ENCODE measurements around the gene HOMER1.

The HOMER1 gene

DNA sequence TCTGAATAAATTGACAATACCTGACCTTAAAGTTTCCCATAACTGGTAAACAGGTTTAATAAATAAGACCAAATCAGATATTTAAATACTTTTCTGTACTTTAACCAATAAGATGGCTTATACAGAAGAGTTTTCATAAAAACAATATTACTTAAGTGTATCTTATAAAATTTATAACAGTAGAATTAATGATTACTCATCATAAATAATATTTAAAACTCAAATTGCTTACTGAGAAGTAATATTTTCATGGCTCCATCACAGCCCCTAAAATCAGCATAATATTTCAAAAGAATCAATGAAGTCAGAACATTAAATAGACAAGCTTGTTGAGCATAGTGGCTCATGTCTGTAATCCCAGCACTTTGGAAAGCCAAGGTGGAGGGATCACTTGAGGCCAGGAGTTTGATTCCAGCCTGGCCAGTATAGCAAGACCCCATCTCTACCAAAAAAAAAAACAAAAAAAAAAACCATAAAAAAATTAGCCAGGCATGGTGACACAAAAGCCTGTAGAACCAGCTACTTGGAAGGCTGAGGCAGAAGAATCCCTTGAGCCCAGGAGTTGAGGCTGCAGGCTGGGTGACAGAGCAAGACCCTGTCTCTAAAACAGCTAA lies 23.5 kb downstream of the HOMER1 start:
- no peak for DNase-seq (ENCODE audit: low read depth in 1 of 2, low spot score in 1 of 2)

DNA sequence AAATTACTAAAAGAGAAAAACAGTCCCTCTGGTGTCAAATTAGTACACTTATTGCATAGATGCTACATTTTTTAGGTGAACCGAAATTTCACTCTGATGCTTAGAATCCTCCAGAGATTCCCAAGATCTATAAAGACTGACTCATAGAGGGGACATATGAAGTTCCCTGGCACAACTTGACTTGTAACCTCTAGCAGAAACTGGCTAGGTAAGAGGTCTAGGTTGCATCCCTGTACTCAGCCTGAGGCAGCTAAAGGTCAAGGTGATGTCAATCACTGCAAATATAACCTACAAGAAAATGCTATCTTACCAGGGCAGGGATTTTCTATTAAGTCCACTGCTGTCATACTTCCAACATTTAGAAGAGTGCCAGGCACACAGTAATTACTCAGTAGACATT lies 24.2 kb downstream of the HOMER1 start:
- DNase-seq (ENCODE audit: low read depth in 1 of 2, low spot score in 1 of 2) = no peak

DNA sequence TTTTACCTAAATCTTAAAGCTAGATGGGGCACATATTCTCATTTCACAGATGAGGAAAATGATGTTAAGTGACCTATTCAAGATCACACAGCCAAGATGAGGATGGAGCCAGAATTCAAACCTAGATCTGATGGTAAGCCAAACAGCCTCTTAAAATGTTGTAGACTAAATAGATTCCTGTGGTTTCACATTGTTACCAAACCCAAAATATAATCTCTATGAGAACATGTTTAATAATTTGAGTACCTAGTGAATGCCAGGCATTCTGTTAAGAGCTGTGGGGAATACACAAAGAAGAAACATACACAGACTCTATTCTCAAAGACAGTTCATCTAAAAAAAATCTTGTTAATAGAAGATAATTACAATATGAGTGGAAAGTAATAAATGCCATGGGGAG lies 25.2 kb downstream of the HOMER1 start:
- DNase-seq (ENCODE audit: low read depth in 1 of 2, low spot score in 1 of 2) = no peak

DNA sequence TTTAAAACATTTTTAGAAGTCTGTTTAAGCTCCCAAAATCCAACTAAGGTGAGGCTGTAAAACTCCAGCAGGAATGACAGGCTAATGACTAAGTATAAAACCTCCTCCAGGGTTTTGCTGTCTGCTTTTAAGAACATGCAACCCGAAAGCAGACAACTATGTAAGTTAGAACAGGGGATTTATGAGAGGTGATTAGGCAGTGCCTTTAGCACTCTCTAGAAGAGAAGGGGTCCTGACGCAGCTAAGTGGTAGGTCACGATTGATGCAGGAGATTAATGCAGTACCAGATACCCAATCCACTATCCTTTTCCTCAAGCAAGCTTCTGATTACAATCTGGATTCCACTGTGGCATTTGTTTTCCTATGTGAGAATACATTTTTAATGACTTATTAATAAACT lies 25.9 kb downstream of the HOMER1 start:
- no peak for DNase-seq (ENCODE audit: low read depth in 1 of 2, low spot score in 1 of 2)

DNA sequence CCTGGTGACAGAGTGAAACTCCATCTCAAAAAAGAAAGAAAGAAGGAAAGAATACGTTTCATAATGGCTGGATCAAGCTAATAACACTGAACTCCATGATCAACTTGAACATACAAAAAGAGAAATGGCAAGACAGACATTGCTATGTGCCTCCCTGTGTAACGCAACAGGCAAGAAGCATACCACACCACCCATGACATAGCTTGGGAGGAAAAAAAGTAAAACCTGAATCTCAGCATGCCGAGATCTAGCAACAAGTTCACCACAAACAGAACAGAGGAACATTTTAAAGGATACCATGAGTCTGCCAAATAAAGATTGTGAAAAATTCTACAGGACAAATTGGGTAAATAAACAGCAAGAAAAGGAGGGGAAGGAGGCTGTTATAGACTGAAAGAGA lies 26.7 kb downstream of the HOMER1 start:
- no peak for DNase-seq (ENCODE audit: low read depth in 1 of 2, low spot score in 1 of 2)

DNA sequence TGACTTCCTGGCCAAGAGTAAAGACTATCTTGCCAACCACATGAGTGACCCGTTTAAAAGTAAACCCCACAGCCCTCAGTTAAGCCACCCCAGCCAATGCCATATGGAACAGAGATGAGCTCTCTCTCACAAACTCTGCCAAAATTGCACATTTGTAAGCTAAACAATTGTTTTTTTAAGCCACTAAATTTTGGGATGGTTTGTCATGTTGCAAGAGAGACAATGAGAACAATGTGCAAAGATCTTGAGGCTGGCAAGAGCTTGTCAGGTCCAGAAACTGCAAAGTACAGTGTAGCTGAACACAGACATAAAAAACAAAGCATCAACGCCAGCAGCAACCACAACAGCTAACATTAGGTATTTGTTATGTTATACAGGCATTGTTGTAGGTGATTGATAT lies 27.8 kb downstream of the HOMER1 start:
- DNase-seq (ENCODE audit: low read depth in 1 of 2, low spot score in 1 of 2) = no peak

DNA sequence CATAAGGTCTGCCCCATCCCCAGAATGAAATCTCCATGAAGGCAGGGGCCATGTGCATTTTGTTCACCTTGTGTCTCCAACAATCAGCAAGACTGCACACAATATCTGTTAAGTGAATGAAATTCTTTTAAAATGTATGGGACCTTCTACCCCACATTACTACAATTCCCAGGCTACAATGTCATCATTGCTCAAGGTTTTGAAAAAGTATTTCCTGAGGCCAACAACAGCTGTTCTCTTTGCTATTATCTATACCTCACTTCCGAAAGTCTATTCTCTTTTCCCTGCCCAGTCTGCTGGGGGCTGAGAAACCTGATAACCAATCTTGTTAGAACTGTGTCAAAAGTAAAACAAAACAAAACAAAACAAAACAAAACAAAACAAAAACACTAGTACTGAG lies 29.2 kb downstream of the HOMER1 start:
- DNase-seq (ENCODE audit: low read depth in 1 of 2, low spot score in 1 of 2) = no peak

DNA sequence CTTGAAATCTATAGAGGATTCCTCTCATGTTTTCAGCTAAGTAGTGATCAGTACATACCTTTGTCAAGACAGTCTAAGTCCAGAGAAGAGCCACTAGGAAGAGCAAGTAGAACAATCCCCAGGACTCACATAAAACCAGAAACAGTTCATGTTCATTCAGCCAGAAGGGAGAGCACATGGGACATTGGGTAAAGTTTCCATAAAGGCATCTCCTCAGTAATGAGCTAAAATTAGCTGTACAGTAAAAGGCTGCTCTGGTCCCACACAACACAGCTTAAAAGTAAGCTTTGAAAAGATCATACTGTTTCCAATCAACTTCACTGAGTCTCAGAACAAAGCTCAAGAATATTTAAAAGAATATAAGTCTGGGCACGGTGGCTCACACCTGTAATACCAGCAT lies 32.4 kb downstream of the HOMER1 start:
- no peak for DNase-seq (ENCODE audit: low read depth in 1 of 2, low spot score in 1 of 2)

DNA sequence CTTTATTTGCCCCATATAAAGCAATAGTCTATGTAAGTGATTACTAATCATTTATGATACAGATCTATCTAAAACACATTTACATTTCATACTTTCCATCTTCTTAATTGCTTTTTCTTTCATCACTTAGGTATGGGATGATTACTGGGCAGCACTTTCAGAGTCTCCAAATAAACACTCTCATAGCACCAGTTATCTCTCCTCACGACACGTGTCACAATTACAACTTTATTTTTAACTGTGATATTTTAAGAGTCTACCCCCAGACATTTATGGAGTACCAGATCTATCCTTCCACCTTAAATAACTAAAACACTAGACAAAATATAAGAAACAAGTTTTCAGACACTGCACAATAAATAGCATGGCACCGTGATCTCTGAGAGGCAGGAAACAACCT lies 32.9 kb downstream of the HOMER1 start:
- no peak for DNase-seq (ENCODE audit: low read depth in 1 of 2, low spot score in 1 of 2)

DNA sequence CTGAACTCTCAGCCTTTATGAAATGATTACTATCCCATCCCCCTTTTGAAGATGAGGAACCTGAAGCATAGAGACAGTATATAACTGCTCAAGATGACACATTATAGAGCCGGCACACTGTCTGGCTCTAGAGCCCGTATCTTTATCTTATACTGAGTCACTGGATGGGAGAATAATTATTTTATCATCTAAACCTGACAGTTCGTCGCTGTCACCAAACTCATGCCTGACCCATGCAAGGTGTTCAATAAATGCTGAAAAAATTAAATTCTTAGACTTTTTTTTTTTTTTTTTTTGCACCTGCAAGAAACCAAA lies 38.8 kb downstream of the HOMER1 start:
- no peak for DNase-seq (ENCODE audit: low read depth in 1 of 2, low spot score in 1 of 2)

DNA sequence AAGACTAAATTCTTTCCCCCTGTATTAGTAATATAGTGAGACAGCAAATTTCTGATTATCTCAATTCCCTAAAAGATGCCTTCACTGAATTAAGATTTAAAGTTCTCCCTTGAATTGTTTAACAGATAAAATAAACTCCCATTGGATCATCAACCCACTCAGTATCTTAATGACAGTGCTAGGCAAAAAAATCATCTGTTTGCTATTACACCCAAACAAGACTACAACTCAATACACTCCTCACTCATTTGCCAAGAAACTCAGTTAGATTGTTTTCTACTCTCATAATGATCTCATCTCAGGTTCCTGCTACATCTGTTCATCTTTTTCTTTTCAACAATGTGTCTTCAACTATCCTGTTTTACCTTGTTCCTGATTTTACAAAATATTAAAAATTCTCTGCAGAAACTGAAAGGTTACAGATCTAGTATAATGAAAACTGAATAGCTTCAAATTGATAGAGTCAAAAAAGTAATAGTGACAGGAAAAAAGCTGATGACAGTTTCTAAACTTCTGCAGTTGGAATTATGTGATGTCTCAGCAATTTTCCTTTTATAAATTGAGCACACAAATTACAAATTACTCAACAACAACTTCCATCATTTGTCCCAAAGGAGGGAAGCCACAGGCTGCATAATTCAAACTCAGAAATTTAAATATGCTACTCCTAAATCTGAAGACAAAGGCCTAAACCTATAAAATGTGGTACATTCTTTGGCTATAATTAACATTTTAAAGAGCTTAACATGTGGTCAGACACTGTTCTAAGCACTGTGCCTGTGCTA lies 39.4 kb downstream of the HOMER1 start:
- no peak for DNase-seq (ENCODE audit: low read depth in 1 of 2, low spot score in 1 of 2)

DNA sequence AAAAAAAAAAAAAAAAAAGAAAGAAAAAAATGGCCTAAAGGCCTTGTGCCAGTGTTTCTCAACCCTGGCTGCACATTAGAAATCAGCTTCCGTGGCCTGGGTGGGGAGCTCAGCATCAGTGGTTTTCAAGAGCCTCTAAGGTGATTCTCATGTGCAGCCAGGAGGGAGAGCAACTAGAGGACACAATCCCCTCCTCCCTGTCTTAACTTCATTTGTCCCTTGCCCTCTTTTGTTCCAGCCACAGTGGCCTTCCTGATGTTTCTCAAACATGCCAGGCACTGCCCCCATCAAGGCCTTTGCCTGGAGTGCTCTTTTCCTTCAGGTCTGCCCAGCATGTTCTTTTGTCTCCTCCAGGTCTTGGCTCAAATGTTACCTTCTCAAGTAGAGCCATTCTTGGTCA lies 42.4 kb downstream of the HOMER1 start:
- DNase-seq (ENCODE audit: low read depth in 1 of 2, low spot score in 1 of 2) = no peak

DNA sequence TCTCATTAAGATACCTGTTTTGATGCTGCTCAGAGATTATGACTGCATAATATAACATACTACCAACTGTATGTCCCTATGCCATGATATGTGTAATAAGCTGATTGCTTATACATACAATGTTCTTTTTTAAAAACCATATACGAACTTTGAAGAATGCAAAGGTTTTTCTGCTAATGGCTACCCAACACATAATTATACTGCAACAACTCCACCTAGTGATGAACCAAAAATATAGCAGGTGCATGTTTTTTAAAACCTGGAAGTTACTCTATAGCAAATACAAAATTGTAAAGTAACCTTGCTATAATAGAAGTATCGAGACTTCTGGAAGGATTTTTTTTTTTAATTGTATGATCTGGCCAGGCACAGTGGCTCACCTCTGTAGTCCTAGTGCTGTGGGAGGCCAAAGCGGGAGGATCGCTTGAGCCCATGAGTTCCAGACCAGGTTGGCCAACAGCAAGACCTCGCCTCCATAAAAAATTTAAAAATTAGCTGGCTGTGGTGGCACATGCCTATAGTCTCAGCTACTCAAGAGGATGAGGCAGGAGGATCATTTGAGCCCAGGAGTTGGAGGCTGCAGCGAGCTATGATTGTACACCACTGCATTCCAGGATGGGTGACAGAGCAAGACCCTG lies 49.1 kb downstream of the HOMER1 start:
- DNase-seq (ENCODE audit: low read depth in 1 of 2, low spot score in 1 of 2) = no peak

DNA sequence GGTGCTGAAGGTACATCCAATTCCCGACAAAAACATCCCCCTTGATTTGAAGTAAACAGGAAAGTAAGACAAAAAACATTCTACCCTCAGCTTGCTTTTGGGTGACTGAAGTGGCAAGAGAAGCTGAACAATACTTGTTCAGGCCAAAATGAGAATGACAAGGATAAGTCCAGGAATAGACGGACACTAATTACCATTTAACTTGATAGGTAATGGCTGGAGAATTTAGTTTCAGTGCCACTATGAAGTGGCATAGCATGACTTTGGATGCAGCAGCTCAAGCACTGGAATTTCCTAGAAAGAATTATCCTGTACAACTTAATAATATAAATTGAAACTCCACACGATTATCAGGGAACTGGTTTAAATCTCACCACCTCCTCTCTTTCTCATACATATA lies 49.7 kb downstream of the HOMER1 start:
- no peak for DNase-seq (ENCODE audit: low read depth in 1 of 2, low spot score in 1 of 2)

DNA sequence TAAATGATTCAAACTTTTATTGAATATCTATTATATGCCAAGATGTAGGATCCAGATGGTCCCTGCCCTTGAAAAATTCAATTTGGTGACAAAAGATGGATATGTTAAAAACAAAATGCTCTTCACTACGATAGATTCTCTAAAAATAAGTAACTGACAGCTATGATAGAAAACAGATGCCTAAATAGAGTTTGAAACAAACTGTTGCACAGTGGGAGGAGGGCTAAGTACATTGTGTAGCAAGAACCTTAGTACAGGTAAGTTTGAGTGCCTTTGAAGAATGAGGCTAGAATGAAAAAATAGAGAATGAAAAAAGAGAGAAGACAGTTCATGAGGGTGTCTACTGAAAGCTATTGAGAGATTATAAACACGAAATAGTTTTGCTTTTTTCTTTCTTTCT lies 54.3 kb downstream of the HOMER1 start:
- DNase-seq (ENCODE audit: low read depth in 1 of 2, low spot score in 1 of 2) = no peak

DNA sequence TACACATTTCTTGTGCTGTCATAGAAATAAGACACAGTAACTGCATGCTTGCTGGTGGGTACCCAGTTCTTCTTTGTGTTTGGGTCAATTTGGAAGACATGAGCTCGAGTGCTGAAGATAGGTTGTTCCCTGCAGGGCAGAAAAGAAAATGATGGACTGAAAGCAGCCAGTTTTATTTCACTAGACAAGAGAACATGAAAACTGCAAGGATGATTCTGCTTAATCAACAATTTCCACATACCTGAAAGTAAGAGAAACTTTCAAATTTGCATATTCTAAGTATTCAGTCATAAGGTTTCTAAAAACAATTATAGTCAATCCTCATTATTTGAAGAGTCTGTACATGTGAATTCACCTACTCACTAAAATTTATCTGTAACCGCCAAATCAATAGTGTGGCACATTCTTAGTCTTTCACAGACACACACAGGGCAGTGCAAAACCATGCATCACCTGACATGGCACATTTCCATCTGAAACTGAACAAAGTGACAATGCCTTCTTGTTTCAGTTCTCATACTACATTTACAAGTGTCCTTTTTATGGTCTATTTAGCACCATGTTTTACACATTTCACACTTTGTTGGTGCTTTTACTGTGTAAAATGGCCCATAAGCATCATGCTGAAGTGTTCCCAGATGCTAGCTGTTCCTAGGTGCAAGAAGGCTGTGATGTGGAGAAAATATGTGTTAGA lies 56.9 kb downstream of the HOMER1 start:
- no peak for DNase-seq (ENCODE audit: low read depth in 1 of 2, low spot score in 1 of 2)

DNA sequence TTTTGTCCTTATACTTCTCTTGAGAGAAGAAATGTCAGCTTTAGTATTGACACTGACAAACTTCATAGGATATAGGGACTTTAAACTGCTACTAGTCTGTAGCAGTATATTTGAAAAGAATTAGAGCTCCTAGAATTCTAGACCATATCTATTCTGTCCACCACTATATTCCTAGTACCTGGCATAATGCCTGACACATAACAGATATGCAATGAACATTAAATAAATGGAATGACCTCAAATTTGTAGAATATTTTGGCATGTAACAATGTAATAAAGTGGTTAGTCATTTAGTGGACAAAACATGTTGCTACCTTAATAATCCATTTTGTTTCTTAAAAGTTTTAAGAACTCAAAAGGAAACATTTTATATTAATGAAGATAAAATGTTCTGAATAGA lies 57.5 kb downstream of the HOMER1 start:
- no peak for DNase-seq (ENCODE audit: low read depth in 1 of 2, low spot score in 1 of 2)

DNA sequence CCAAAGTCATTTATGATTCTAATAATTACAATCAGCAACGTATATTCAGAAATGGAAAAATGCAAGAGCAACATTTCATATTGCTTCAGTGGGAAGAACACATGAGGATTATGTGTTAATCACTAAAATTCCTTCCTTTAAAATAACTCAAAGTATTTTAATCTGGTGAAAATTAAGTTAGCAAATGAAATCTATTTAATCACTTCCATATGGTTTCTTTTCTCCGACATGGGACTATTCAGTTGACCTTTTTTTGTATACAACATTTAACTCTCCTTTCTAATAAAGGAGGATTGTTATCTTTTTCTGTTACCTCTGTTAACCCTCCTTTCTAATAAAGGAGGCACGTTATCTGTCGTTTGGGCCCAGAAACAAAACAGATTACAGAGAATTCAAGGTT lies 59.9 kb downstream of the HOMER1 start:
- DNase-seq (ENCODE audit: low read depth in 1 of 2, low spot score in 1 of 2) = no peak

DNA sequence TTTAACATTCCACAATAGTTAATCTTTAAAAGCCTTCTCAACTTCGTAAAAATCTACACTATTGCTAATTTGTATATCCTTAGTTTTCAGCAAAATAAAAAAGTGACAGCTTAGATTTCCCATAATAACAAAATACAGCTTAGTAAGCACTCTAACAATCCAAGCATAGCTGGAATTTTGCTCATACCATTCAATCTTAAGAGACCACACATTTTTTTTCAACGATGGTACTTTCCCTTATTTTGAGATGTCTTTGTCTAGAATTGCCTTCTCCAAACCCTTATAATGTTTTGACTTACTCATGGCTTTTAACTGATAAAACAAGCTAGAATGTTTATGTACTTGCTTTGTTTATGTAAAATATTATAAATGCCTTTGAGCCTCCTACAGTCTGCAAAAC lies 65.6 kb downstream of the HOMER1 start:
- DNase-seq (ENCODE audit: low read depth in 1 of 2, low spot score in 1 of 2) = no peak

DNA sequence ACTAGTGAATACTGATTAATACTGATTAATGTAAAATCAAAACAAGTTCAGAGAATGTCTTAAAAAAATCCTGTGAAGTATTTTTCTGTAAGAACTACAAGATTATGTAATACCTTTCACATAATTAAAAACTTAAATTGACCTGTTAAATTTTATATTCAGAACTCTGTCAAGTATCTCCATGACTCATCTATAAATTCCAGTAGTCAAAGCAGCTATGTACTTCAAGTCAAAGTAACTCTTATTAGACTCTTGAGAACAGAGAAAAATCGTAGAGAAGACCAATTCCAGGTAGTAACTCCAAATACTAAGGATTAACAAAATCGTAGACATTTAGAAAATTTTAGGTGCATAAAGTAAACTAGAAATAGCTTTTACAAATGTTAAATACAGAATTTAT lies 77.1 kb downstream of the HOMER1 start:
- no peak for DNase-seq (ENCODE audit: low read depth in 1 of 2, low spot score in 1 of 2)

DNA sequence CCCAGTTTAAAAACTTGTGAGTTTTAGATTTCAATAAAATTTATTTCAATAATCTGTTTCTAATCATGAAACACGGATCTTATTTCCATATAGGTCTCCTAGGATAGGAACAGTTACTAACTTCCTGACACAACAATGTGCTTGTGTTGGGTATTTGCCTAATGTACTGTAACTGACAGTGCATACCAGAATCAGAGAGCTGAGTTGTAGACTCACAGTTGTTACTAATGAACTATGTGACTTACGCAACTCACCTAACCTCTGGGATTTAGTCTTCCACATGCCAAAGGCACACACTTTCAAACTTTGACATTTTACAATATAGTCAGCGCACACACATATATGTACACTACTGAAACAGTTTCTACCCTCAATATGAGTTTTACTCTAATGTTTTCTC lies 77.7 kb downstream of the HOMER1 start:
- DNase-seq (ENCODE audit: low read depth in 1 of 2, low spot score in 1 of 2) = no peak

DNA sequence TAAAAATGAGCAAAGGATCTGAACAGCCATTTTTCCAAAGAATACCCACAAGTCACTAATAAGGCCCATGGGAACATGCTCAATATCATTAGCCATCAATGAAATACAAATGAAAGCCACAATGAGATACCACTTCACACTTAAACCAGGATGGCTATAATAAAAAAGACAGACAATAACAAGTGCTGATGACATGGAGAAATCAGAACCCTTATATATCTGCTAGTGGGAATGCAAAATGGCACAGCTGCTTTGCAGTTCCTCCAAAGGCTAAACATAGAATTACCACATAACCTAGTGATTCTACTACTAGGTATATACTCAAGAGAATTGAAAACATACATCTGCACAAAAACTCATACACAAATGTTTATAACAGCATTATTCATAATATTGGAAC lies 83.7 kb downstream of the HOMER1 start:
- no peak for DNase-seq (ENCODE audit: low read depth in 1 of 2, low spot score in 1 of 2)

Measured in activated T-helper 1 cell treated with anti-CD3 and anti-CD28 coated beads, Interleukin-2, amount 50 U/mL, for 16 hours (primary cell).